Esophagus muscularis mucosa (tissue), 3 donors: ENCODE results near the gene TIE1.

Experiments used
- POLR2AphosphoS5 ChIP-seq, 2 donors: sonication (generic); formaldehyde crosslinking; IDR thresholded peaks; one replicate each; pipeline ENCODE4 v1.6.1; 2017; ENCODE audit warnings: antibody characterized with exemption in 2 of 2
- TF ChIP-seq, protein P1 (sequence below), 3 experiments: fragments of 200-600 bp in 2 of 3; fragments of 450-650 bp in 1 of 3; sonication (generic) in 2 of 3; IDR thresholded peaks; one replicate each; pipeline ENCODE4 v1.5.1; 2017 to 2019; ENCODE audit warnings: antibody characterized with exemption in 3 of 3, mild to moderate bottlenecking in 2 of 3, moderate library complexity in 1 of 3

DNA sequence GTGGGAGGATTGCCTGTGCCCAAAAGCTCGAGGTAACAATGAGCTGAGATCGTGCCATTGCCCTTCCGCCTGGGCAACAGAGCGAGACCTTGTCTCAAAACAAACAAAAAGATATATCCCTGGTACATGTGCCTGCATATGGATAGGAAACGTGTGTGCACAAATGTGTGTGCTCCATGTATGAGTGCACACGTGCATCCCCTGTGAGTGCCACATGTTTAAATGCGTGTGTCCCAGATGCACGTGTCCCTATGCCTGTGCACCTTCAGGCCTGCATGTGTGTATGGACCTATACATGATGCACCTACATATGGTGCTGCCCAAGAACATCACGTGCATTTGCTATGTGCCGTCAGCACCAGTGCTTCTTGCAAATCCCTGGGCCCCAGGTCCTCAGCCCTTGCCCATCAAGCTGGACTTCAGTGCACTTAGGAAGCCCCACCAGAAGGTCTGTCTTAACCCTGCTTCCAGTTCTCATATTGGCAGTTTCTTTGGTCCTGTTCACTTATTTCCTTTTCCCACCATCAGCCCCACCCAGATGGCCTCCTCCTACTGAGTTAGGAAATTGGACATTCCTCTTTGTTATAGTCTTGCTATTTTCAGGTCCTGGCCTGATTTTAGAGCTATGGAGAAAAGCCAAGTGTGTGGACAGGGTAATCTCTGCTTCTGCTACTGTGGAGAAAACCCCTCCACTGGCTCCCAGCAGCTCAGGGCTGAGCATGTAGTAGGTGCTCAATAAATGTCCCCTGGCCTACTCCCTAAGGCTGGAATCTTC, 15.4 kb downstream of the TIE1 start:
- TF ChIP-seq, protein P1, sequence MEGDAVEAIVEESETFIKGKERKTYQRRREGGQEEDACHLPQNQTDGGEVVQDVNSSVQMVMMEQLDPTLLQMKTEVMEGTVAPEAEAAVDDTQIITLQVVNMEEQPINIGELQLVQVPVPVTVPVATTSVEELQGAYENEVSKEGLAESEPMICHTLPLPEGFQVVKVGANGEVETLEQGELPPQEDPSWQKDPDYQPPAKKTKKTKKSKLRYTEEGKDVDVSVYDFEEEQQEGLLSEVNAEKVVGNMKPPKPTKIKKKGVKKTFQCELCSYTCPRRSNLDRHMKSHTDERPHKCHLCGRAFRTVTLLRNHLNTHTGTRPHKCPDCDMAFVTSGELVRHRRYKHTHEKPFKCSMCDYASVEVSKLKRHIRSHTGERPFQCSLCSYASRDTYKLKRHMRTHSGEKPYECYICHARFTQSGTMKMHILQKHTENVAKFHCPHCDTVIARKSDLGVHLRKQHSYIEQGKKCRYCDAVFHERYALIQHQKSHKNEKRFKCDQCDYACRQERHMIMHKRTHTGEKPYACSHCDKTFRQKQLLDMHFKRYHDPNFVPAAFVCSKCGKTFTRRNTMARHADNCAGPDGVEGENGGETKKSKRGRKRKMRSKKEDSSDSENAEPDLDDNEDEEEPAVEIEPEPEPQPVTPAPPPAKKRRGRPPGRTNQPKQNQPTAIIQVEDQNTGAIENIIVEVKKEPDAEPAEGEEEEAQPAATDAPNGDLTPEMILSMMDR (IDR thresholded peaks at IDR 0.05), result no peak
- no peak for TF ChIP-seq POLR2AphosphoS5 (IDR thresholded peaks at IDR 0.05)
